Epithelial cell of proximal tubule (primary cell): Measurements from ENCODE around the gene MRPL28. TPM values are rescaled to one million over a fixed set of nuclear protein-coding genes. Genes with fewer than 3 reads are reported as not detected.
"Not testable (repeated sequence)": the region's sequence is repeated elsewhere in the genome, so short reads cannot be mapped to it uniquely, and the experiment has no call there.

Source experiments
- DNase-seq: peaks from one replicate; pipeline ENCODE4 v3.0.0-alpha.2; 2011; ENCODE audit warnings: low read depth
- H3K4me3 ChIP-seq: 2 replicates; pipeline ENCODE4 v1.5.1; 2011; ENCODE audit warnings: low read depth, mild to moderate bottlenecking, low read length
- total RNA-seq: library from RNA; depleted of rRNA; stranded (reverse); fragments of >200 nt; gene quantifications from 2 replicates; pipeline ENCODE4 v1.2.3, GENCODE V29; 2015
- TF ChIP-seq, protein P1 (sequence below): conservative IDR thresholded peaks from 2 replicates; pipeline ENCODE4 v1.5.1; 2012; ENCODE audit warnings: low read depth, mild to moderate bottlenecking, low read length

MRPL28 gene
- total RNA-seq, 1 donor from 2014 or later: 188 TPM

DNA sequence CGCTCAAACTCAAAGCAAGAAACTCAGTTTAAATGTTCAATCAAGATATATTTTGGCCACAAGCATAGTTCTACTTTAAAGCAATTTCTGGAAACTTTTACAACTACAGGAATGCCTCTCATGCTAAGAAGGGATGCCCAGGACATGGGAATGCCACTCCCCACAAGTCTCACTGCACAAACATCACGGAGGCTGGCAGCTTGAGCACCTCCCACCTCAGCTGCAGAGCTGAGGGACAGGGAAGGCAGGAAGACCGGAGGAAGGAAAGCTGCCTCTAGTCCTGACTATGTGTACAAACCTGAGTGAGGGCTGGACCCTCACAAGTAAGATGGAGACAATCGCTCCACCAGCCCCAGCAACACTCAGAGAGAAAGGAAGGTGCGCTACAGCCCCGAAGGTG, 23.1 kb downstream of the MRPL28 start:
- TF ChIP-seq, protein P1, sequence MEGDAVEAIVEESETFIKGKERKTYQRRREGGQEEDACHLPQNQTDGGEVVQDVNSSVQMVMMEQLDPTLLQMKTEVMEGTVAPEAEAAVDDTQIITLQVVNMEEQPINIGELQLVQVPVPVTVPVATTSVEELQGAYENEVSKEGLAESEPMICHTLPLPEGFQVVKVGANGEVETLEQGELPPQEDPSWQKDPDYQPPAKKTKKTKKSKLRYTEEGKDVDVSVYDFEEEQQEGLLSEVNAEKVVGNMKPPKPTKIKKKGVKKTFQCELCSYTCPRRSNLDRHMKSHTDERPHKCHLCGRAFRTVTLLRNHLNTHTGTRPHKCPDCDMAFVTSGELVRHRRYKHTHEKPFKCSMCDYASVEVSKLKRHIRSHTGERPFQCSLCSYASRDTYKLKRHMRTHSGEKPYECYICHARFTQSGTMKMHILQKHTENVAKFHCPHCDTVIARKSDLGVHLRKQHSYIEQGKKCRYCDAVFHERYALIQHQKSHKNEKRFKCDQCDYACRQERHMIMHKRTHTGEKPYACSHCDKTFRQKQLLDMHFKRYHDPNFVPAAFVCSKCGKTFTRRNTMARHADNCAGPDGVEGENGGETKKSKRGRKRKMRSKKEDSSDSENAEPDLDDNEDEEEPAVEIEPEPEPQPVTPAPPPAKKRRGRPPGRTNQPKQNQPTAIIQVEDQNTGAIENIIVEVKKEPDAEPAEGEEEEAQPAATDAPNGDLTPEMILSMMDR: no peak
- DNase-seq: no peak
- no peak overlapping the region for H3K4me3 ChIP-seq

DNA sequence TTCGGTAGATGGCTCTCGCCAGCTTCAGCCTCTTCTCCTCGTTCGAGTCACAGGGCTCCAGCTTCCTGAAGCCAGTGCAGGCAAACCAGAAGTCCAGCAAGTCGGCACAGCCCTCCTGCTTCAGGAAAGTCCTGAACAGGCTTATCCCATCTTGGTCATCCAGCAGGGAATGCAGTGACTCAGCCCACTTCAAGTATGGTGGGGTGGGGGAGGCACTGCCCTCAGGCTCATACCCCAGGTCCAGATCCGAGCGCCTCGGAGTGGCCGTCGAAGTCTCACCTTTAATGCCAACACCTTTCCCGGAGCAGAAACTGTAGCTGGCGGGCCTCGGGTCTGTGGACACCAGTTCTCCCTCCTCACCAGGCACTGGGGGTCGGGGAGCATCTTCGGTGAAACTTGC, 23.8 kb downstream of the MRPL28 start:
- TF ChIP-seq, protein P1: no peak
- DNase-seq: no peak
- H3K4me3 ChIP-seq: no peak overlapping the region

DNA sequence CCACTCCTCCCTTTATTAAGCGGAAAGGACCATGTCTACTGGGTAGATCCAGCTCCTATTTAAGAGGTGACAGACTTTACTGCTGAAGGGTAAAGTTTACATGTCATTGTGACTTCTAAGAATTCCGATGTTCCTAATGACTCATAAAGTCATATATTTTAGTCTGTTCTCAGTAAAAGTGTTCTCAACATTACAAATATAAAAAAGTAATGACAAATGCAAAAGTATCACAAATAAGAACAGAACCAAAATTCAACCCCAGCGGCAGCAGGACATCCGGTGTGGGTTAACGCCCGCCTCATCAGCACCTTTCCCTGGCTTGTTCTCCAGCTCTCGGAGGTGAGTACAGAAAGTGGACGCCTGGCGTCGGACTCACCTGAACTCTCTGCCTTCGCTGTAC, 24.6 kb downstream of the MRPL28 start:
- no peak for DNase-seq
- TF ChIP-seq, protein P1: no peak
- no peak overlapping the region for H3K4me3 ChIP-seq

DNA sequence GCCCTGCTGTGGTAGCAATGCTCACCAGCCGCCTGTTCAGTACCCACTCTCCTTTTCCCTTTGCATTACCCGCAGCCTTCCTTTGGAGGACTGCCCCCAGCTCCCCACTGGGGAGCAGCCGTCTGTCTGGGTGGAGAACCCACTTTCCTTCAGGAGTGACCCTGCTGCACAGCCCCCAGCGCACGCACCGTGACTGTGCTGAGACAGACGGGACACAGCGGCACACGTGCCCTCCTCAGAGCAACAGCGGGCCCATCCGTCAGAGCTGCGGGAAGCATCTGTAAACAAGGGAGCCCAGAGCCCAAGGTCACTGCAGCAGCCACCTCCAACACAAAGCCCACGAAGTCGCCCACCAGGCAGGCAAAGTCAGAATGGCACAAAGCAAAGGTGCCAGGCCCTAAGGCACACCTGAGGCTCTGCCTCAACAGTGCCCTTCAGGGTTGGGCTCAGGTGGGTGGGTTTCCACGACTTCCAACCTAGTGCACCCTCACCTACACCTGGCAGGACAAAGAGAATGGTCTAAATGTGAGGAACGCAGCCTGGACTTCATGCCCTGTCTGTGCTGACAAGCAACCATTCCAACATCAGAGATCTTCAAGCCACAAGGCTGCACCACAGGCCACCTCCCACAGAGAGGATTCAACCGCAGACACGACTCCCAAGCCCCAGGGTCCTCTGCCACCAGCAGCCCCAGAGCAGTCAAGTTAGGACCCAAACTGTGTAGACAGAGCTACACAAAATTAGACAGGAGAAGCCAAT, 27.7 kb downstream of the MRPL28 start:
- TF ChIP-seq, protein P1: no peak
- H3K4me3 ChIP-seq: no peak overlapping the region

DNA sequence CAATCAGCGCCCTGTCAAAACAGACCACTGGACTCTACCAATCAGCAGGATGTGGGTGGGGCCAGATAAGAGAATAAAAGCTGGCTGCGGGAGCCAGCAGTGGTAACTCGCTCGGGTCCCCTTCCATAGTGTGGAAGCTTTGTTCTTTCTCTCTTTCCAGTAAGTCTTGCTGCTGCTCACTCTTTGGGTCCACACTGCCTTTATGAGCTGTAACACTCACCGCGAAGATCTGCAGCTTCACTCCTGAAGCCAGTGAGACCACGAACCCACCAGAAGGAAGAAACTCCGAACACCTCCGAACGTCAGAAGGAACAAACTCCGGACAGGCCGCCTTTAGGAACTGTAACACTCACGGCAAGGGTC, 28.4 kb downstream of the MRPL28 start:
- not testable (repeated sequence) for H3K4me3 ChIP-seq, DNase-seq

More for the DNA sequence above, 27.7 kb downstream of the MRPL28 start:
- no peak for DNase-seq

DNA sequence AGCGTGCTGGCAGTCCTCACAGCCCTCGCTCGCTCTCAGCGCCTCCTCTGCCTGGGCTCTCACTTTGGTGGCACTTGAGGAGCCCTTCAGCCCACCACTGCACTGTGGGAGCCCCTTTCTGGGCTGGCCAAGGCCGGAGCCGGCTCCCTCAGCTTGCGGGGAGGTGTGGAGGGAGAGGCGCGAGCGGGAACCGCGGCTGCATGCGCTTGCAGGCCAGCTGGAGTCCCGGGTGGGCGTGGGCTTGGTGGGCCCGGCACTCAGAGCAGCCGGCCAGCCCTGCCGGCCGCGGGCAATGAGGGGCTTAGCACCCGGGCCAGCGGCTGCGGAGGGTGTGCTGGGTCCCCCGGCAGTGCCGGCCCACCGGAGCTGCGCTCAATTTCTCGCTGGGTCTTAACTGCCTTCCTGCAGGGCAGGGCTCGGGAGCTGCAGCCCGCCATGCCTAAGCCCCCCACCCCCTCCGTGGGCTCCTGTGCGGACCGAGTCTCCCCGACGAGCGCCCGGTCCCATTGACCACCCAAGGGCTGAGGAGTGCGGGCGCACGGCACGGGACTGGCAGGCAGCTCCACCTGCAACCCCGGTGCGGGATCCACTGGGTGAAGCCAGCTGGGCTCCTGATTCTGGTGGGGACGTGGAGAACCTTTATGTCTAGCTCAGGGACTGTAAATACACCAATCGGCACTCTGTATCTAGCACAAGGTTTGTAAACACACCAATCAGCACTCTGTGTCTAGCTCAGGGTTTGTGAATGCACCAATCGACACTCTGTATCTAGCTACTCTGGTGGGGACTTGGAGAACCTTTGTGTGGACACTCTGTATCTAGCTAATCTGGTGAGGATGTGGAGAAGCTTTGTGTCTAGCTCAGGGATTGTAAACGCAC, 29.0 kb downstream of the MRPL28 start:
- H3K4me3 ChIP-seq, DNase-seq: not testable (repeated sequence)

DNA sequence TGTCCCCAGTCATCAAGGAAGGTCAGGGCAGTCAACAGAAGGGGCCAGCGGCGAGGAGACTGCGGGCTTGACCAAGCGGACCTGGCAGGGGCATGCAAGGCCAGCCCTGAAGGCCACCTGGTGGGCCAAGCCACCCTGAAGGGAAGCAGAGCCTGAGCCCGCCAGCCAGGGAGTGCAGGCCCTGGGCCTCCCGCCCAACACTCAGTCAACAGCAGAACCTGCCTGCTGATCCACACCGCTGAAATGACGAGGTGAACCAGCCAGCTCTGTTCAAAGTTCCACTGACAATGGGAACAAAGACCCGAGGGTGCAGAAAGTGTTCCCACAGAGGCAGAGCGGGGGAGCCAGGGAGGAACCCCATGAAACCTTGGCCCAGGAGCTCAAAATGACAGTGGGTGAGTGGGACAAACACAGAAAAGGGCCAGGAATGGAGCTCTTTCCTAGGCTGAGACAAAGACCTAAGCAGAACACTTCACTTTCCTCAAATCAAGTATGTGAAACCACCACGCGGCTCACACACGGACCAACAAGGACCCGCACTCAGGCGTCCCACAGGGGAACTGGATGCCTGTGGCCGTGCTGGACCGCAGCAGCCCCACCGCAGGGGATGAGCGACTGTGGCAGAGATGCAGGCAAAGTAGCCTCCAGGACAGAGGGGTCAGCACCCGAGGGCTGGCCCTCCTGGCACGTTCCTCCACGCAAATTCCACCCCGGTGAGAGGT, 29.8 kb downstream of the MRPL28 start:
- no peak for DNase-seq
- TF ChIP-seq, protein P1: no peak
- H3K4me3 ChIP-seq: no peak overlapping the region
